GM12873 (cell line): Measurements from ENCODE around the gene TMEM234.
A peak's percentile ranks its signal among the peaks of the same experiment; 100 is the strongest.

ENCODE experiments used
- TF ChIP-seq, protein P1 (sequence below): IDR thresholded peaks from 2 replicates; pipeline ENCODE4 v1.5.1; 2012; ENCODE audit warnings: low read depth, mild to moderate bottlenecking, moderate library complexity, low read length, control low read depth; ENCODE audit not compliant: insufficient read depth; ENCODE audit errors: missing control alignments

The TMEM234 gene

DNA sequence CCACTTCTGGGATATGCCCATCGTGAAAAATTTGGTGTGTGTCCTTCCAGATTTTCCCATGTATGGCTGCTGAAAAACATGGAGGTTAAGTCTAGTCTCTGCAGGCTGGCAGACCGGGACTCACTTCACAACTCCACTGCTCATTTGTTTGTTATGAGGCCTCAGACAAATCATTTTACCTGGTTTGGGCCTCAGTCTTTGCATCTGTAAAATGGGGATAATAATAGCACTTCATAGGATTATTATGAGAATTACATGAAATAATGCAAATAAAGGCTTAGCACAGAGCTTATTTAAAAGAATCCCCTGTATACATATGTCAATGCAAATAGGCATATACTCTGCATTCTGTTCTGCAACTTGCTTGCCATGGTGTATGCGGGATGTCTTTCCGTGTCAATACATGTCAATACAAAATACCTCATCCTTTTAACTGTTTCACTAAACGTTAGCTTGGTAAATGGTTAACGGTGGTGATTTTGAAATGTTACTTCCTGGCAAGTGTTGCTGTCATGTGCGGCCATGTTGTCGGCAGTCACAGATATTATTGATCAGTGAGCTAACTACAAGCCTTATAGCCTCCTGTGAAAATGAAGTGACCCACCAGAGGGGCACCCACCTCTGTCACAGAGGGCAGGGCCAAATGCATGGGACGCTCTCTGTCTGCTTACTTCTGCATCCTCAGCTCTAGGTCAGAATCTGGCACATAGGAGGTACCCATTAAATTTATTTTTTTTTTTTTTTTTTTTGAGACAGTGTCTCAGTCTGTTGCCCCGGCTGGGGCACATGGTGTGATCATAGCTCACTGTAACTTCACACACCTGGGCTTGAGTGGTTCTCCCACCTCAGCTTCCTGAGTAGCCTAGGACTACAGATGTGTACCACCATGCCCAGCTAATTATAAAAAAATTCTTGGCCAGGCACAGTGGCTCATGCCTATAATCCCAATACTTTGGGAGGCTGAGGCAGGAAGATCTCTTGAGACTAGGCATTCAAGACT is 33.2 kb upstream of the TMEM234 start:
- TF ChIP-seq, protein P1, sequence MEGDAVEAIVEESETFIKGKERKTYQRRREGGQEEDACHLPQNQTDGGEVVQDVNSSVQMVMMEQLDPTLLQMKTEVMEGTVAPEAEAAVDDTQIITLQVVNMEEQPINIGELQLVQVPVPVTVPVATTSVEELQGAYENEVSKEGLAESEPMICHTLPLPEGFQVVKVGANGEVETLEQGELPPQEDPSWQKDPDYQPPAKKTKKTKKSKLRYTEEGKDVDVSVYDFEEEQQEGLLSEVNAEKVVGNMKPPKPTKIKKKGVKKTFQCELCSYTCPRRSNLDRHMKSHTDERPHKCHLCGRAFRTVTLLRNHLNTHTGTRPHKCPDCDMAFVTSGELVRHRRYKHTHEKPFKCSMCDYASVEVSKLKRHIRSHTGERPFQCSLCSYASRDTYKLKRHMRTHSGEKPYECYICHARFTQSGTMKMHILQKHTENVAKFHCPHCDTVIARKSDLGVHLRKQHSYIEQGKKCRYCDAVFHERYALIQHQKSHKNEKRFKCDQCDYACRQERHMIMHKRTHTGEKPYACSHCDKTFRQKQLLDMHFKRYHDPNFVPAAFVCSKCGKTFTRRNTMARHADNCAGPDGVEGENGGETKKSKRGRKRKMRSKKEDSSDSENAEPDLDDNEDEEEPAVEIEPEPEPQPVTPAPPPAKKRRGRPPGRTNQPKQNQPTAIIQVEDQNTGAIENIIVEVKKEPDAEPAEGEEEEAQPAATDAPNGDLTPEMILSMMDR: no peak

DNA sequence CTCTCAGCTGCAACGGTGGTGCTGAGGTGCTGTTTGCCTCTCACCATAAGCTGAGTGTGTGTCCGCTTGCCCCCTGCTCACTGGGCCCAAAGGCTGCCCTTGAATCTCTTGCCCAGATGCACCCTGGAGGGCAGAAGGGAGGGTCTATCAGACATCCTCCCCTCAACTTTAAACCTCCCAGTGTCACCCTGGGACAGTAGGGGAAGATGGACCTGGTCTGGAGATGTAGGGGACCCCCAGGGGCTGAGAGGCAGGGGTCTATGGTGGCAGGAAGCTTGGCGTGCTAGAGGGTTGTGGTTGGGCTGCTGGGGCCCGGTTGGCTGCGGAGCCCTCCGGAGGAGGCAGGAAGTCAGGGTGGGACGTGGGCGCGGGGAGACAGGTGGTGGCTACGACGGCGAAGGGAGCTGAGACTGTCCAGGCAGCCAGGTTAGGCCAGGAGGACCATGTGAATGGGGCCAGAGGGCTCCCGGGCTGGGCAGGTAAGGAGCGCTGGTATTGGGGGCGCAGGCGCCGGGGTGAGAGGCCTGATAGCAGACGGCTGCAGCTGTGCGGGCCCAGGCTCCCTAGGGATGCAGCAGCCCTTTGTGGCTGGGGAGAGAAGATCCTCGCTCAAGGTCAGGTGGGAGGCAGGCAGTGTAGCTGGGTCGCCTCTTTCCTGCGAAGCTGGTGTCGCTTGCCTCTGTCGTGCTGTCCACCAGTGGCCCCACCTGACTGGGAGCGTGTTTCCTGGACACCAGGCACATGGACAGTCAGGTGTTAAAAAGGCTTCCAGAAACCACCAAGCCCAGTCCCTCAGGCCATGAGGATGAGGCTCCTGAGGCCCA is 29.0 kb upstream of the TMEM234 start, which contains the start of gene LCK:
LCK (plus strand) TSS at position 373 of the 824 bp plus-strand sequence. CDS start 23,065 bp downstream, outside the sequence.
- TF ChIP-seq, protein P1: no peak

DNA sequence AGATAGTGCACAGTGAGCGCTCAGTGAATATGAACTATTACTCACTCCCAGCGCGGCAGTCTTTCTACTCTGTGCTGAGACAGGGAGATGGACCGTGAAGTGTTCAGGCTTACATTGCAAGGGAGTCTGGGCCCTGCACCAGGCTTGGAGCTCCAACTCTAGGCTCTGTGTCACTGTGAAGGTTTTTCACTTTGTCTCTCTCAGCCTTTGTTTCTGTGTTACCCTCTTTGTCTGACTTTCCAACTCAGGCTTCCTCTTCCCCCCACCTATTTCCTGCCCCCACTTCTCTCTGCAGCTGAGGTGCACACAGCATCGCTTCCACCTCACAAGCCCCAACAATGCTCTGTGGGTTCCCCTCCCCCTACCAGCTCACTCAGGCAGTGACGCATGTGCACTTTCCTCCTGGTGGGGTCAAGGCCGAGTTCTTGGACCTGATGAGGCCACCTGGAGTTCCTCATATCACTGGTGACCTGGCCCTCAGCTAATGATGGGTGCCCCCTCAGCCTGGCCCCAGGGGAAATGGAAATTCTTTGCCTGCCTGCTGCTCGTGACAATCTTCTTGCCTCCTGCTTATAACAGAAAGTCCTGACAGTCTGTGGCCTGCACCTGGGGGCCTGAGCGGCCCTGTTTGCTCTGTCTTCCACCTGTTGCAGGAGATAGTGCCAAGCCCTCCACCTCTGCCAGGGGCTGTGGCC is 27.8 kb upstream of the TMEM234 start:
- TF ChIP-seq, protein P1: no peak

- TF ChIP-seq, protein P1: peak; percentile 97
These were observed 26.1 kb upstream of the TMEM234 start for GRCh38 chr1:32247983-32248889.

DNA sequence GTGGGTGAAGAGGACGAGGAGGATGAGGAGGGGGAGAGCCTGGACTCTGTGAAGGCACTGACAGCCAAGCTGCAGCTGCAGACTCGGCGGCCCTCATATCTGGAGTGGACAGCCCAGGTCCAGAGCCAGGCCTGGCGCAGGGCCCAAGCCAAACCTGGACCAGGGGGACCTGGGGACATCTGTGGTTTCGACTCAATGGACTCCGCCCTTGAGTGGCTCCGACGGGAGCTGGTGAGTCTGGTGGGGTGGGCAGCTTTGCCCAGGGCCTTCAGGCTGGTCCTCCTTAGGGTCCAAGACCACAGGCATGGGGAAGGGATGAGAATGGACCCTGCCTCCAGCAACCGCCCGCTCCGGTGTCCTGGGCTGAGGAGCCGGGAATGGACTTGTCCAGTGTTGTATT is 25.3 kb upstream of the TMEM234 start:
- TF ChIP-seq, protein P1: no peak

- TF ChIP-seq, protein P1: no peak
These were observed 24.7 kb upstream of the TMEM234 start, which contains the start of gene FAM167B for GRCh38 chr1:32246888-32247273. TSS of gene FAM167B (plus strand) at chr1:32247222. CDS start at chr1:32247422, 200 bp downstream.
